Stimulated activated CD8-positive, alpha-beta memory T cell treated with anti-CD3 and anti-CD28 coated beads, Interleukin-2, amount 100 ng/mL, for 48 hours (primary cell): ENCODE data around the gene LRMDA.

Source experiments
- DNase-seq, 2 donors: peaks; one replicate each; pipeline ENCODE4 v3.0.0-alpha.2; 2020; ENCODE audit warnings: low read depth in 2 of 2

The LRMDA gene

GRCh38 chr10:76396134-76396533 lies 964.7 kb downstream of the LRMDA start:
- DNase-seq: no peak

DNA sequence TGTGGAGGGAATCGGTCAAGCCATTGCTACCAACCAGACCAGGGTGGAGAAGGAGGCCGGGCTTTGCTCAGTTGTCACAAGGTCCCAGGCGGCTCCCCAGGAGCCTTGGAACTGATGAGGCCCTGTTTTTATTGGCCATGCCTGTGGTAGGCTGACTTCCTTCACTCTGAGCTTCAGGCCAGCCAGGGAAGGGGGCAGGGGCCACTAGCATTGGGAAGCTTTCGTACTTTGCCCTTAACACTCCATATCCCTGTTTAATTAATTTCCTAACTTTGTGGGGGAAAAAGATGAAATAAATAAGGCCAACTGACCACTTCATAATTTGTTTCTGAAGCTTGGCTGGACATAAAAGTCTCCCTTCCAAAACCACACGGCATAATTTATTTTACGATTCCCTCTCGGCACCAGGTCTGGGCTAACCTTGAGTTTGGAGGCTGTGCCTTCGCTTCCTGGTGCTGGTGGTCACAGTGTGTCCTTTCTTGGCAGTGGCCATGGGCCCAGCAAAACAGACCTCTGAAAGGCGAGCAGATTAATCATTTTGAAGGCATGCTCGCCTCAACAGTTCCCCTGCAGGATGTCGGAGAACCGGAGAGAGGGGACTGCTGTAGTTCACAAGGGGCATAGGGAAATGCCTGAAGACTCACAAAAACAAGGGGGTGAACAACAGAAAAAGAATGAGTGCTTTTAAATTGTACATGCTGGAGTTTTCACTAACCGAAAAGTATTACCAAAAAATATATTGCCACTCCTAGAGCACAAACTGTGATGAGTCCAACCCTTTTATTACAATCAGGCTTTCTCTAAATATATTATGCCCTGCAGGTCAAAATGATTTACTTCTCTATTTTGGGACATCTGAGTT lies 966.0 kb downstream of the LRMDA start:
- no peak for DNase-seq

GRCh38 chr10:76398043-76398710 lies 966.8 kb downstream of the LRMDA start:
- DNase-seq: no peak

- no peak for DNase-seq
These were observed 967.8 kb downstream of the LRMDA start for GRCh38 chr10:76399226-76399625.

GRCh38 chr10:76401006-76401405 lies 969.6 kb downstream of the LRMDA start:
- no peak for DNase-seq

GRCh38 chr10:76403912-76404311 lies 972.5 kb downstream of the LRMDA start:
- no peak for DNase-seq

GRCh38 chr10:76404531-76404930 lies 973.1 kb downstream of the LRMDA start:
- DNase-seq: no peak

- no peak for DNase-seq
These were observed 974.5 kb downstream of the LRMDA start for GRCh38 chr10:76405922-76406321.

DNA sequence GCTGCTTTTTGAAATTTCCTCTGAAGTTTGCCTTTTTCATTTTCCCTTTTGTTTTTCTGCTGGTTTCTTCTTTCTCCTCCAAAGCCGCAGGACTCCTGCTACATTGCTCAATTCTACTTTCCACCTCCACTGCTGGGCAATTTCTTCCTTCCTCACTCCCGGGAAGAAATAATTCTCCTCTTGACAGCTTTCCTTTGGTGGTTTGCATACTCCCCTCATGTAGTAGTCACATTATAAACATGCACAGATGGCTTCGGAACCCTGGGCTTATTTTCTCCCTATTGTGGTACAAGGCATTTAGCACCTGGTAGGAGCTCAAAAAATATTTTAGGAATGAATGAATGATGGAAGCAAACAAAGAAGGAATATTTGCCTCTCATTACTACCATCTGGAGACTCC lies 977.2 kb downstream of the LRMDA start:
- no peak for DNase-seq

DNA sequence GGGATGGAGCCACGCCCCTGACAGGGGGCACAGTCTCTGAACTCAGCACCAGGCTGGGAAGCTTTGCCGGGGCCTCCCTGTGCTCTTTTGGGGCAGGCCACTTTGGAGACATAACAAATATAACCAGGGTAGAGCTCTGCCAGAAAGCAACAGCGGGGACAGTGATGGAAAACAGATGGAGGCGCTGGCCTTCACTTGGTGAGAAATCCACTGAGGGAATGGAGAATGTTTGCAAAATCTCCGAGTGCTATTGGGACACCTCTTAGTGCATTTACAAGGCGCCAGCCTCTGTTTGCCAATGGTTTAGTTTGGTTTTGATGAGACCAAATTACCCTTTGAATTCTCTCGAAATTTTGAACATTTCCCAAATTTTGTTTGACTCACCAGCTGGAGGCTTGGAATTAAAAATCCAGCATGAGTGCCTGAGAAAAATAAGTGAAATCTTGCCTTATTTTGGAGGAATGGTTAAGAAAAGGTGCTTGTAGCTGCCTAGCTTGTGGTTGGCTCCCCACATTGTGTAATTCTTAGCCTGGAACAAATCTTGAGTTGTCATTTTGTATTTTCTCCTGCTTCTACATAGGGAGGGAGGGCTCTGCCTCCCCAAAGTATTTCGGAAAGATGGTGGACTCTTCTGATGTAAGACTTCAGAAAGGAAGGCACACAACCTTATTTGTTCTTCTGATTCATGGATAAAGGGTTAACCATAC lies 980.5 kb downstream of the LRMDA start:
- no peak for DNase-seq

- DNase-seq: no peak
These were observed 984.1 kb downstream of the LRMDA start for GRCh38 chr10:76415554-76415953.

GRCh38 chr10:76416642-76417041 lies 985.2 kb downstream of the LRMDA start:
- no peak for DNase-seq

DNA sequence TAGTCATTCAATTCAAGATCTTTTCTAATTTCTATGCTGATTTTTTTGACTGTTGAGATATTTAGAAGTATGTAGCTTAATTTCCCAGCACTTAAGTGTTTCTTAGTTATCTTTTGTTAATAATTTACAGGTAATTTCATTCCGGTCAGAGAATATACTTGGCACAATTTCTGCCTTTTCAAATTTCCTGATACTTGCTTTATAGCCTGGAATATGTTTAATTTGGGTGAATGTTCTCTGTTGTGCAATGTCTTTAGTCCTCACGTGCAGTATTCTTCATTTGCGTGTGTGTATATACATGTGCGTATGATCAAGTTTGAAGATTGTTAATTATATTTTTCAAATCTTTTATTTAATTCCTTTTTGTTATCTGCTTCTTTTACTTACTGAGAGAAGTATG lies 989.3 kb downstream of the LRMDA start:
- no peak for DNase-seq

- no peak for DNase-seq
These were observed 991.3 kb downstream of the LRMDA start for GRCh38 chr10:76422769-76423168.

DNA sequence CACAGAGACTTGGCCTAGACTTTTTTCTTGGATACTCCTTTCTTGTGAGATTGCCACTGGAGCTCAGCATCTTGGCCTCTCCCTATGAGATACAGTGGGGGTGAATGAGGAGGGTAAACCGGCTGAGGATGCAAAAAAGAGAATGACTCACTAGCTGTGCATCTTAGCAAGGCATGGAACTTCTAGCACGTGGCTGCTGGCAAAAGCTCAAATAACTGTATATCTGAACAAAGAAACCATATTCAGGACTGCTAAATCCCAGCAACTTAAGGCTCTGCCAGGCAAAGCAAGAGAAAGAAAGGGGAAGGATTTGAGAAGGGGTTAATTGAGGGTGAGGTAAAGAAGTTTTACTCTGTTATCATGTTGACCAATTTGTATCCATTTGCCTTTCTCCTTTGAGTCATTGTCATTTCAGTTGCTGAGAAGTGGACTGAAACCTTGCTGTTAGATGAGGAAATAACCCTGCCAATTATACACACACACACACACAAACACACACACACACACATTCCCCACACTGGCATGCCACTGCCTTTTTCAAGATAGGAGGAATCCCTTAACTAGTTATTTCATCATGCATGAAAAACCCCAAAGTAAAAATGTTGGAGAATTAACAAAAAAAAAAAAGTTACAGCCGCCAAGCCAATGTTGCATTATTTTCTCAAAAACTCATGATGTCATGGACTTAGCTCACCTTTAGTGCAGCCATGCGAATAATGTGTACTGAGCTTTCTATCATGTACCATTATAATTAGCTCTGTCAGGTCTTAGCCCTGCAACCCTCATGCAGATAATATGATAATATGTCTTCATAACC lies 997.3 kb downstream of the LRMDA start:
- DNase-seq: no peak

GRCh38 chr10:76429368-76430060 lies 998.1 kb downstream of the LRMDA start:
- DNase-seq: no peak

DNA sequence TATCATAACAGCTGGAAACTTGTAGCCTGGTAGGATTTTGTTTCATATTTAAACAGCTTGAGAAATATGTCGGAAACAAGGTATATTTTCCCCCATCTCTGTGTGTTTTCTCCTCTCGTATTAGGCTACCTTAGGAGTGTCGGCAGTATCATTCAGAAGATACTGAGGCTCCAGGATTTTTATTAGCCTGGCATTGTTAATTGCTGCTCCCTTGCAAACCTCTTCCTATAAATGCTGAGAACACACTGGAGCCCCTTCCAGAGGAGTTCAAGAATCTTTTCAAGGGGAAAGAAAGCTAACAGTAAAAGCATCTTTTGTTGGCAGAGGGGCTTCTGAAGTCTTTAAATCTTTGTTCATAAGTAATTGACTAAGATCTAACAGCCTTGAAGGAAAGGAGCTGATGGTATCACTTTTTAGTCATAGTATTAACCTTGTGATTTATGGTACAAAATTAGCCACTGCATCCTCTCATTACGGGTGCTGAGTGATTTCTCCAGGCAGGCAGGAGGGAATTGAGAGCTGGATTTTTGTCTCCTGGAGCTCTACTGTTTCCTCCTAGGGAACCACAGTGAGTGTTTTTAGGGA lies 998.7 kb downstream of the LRMDA start:
- no peak for DNase-seq

DNA sequence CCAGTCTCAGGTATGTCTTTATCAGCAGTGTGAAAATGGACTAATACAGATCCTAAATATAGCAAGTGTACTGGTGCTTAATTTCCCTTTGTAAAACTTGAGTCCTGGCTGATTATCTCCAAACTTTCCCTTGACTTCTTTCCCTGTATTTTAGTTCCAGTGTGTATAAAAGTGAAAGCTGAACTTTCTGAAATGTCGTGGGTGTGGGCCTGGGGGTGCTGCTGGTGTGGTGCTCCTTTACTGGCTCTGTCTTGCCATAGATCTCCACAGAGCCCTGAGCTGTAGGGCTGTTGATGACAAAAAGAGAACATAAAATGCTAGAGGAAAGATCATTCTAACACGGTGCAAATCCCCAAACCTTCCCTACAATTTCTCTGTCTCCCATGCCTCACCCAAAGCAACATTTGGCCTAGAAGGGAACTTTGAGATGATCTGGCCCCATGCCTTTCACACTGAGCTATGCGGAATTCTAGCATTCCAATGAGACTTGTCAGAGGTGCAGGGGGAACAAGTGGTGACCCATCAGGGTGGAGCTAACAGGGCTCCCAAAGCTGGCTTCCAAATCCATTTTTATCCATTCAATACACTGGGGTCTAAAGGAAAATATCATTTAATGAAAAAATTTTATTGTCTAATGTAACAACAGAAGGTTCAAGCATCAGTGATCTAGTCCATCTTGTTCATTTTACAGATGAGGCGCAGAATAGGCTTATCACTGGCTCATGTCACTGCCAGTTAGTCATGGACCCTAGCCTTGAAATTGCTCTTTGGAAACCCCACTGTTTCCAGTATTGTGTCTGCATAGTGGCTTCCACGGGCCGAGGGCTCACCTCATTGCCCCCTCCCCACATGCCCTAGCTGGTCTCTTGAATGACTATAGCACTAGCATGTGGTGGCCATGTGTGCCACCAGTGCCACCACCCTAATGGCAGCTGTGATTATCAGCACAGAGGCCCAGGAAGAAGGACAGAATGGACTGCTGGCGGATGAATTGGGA lies 1000.9 kb downstream of the LRMDA start:
- DNase-seq: no peak

GRCh38 chr10:76433161-76434005 lies 1002.0 kb downstream of the LRMDA start:
- no peak for DNase-seq
